ENCODE results near the gene PTPRT.

- TF ChIP-seq POLR2AphosphoS5 (IDR thresholded peaks at IDR 0.05; ENCODE audit: borderline replicate concordance, low read depth, low read length) (no peak), EZH2 (IDR thresholded peaks at IDR 0.05) (no peak)
Observed at GRCh38 chr20:42688576-42688975, 501.1 kb downstream of the PTPRT start.
